HEK293 (cell line): ENCODE data around the gene FNTB.

Experiments
- CTCF ChIA-PET: fragments of 350-600 bp; formaldehyde crosslinking; extraction: SDS; loops from one replicate; lab custom pipeline; 2021; ENCODE audit warnings: antibody characterized with exemption; lab: Yijun Ruan, JAX
- POLR2A ChIA-PET: fragments of 300-600 bp; formaldehyde crosslinking; extraction: SDS; loops from one replicate; lab custom pipeline; 2020; ENCODE audit warnings: antibody characterized with exemption, inconsistent platforms; lab: Yijun Ruan, JAX
- H3K27ac ChIP-seq: fragments of 200-500 bp; sonication (Bioruptor generic); 2 replicates; pipeline ENCODE4 v1.5.1; 2014; ENCODE audit warnings: low read depth, low read length, control low read depth, inconsistent platforms; ENCODE audit errors: extremely low read depth
- H3K36me3 ChIP-seq, 2 experiments: fragments of 200-500 bp in 1 of 2; sonication (Bioruptor generic) in 1 of 2; 1 replicate in 1 of 2; 2 replicates in 1 of 2; pipeline ENCODE4 v1.5.1; 2014 to 2017; ENCODE audit warnings: inconsistent platforms in 2 of 2, low read length in 2 of 2; ENCODE audit not compliant: control insufficient read depth in 2 of 2, insufficient read depth in 1 of 2
- H3K4me1 ChIP-seq: fragments of 200-500 bp; sonication (Bioruptor generic); 2 replicates; pipeline ENCODE4 v1.5.1; 2014; ENCODE audit warnings: mild to moderate bottlenecking, low read length, inconsistent platforms; ENCODE audit not compliant: control insufficient read depth, insufficient read depth
- H3K4me3 ChIP-seq: 2 replicates; pipeline ENCODE4 v1.5.1; 2011; ENCODE audit warnings: low read depth, mild to moderate bottlenecking, control low read depth, low read length, moderate library complexity
- H3K9me3 ChIP-seq: fragments of 200-500 bp; sonication (Bioruptor generic); 2 replicates; pipeline ENCODE4 v1.5.1; 2014; ENCODE audit warnings: low read depth, low read length, inconsistent platforms; ENCODE audit not compliant: control insufficient read depth, insufficient read depth
- HOXD13 ChIP-seq: sonication (generic); formaldehyde crosslinking; IDR thresholded peaks from 2 replicates; pipeline ENCODE4 v1.8.0; 2022; ENCODE audit warnings: missing genetic modification reagents, borderline replicate concordance
- KLF7 ChIP-seq: fragments of 450-650 bp; formaldehyde crosslinking; IDR thresholded peaks from 2 replicates; pipeline ENCODE4 v1.5.1; 2016; ENCODE audit warnings: missing biosample characterization, missing genetic modification characterization, borderline replicate concordance
- OVOL3 ChIP-seq: fragments of 450-650 bp; formaldehyde crosslinking; IDR thresholded peaks from 2 replicates; pipeline ENCODE4 v1.5.1; 2016; ENCODE audit warnings: missing biosample characterization, missing genetic modification characterization
- SP3 ChIP-seq: fragments of 450-650 bp; formaldehyde crosslinking; IDR thresholded peaks from 2 replicates; pipeline ENCODE4 v1.5.1; 2016; ENCODE audit warnings: missing biosample characterization, missing genetic modification characterization
- ZBTB48 ChIP-seq: fragments of 450-650 bp; formaldehyde crosslinking; IDR thresholded peaks from 2 replicates; pipeline ENCODE4 v1.5.1; 2016; ENCODE audit warnings: missing biosample characterization, missing genetic modification characterization
- ZNF157 ChIP-seq: fragments of 450-650 bp; formaldehyde crosslinking; IDR thresholded peaks from 2 replicates; pipeline ENCODE4 v1.5.1; 2016; ENCODE audit warnings: missing biosample characterization, missing genetic modification characterization
- ZNF214 ChIP-seq: fragments of 450-650 bp; formaldehyde crosslinking; IDR thresholded peaks from 2 replicates; pipeline ENCODE4 v1.5.1; 2017; ENCODE audit warnings: missing biosample characterization, mild to moderate bottlenecking, missing genetic modification characterization, borderline replicate concordance
- ZNF24 ChIP-seq: fragments of 450-650 bp; formaldehyde crosslinking; IDR thresholded peaks from 2 replicates; pipeline ENCODE4 v1.5.1; 2016; ENCODE audit warnings: missing biosample characterization, missing genetic modification characterization
- ZNF302 ChIP-seq: fragments of 450-650 bp; formaldehyde crosslinking; IDR thresholded peaks from 2 replicates; pipeline ENCODE4 v1.5.1; 2016; ENCODE audit warnings: missing biosample characterization, missing genetic modification characterization, low read depth
- ZNF416 ChIP-seq: fragments of 450-650 bp; formaldehyde crosslinking; IDR thresholded peaks from 2 replicates; pipeline ENCODE4 v1.5.1; 2016; ENCODE audit warnings: missing biosample characterization, missing genetic modification characterization
- ZNF510 ChIP-seq: fragments of 450-650 bp; formaldehyde crosslinking; IDR thresholded peaks from 2 replicates; pipeline ENCODE4 v1.5.1; 2018; ENCODE audit warnings: mild to moderate bottlenecking, missing genetic modification characterization, missing biosample characterization; ENCODE audit not compliant: insufficient replicate concordance
- ZNF514 ChIP-seq: fragments of 450-650 bp; formaldehyde crosslinking; IDR thresholded peaks from 2 replicates; pipeline ENCODE4 v1.5.1; 2016; ENCODE audit warnings: missing biosample characterization, missing genetic modification characterization
- ZNF560 ChIP-seq: fragments of 450-650 bp; formaldehyde crosslinking; IDR thresholded peaks from 2 replicates; pipeline ENCODE4 v1.5.1; 2017; ENCODE audit warnings: missing biosample characterization, missing genetic modification characterization, borderline replicate concordance
- ZNF596 ChIP-seq: fragments of 450-650 bp; IDR thresholded peaks from 2 replicates; pipeline ENCODE4 v1.5.0; 2018; ENCODE audit warnings: missing biosample characterization, mild to moderate bottlenecking, missing genetic modification characterization, moderate library complexity
- ZNF654 ChIP-seq: fragments of 450-650 bp; formaldehyde crosslinking; IDR thresholded peaks from 2 replicates; pipeline ENCODE4 v1.5.1; 2016; ENCODE audit warnings: low read depth, missing biosample characterization, missing genetic modification characterization
- ZNF677 ChIP-seq: fragments of 450-650 bp; IDR thresholded peaks from 2 replicates; pipeline ENCODE4 v1.5.0; 2018; ENCODE audit warnings: missing biosample characterization, mild to moderate bottlenecking, missing genetic modification characterization, moderate library complexity
- ZNF830 ChIP-seq: fragments of 450-650 bp; IDR thresholded peaks from 2 replicates; pipeline ENCODE4 v1.5.0; 2018; ENCODE audit warnings: missing biosample characterization, missing genetic modification characterization, low read depth, mild to moderate bottlenecking, moderate library complexity
- TF ChIP-seq, protein P1 (sequence below): fragments of 450-650 bp; formaldehyde crosslinking; IDR thresholded peaks from 2 replicates; pipeline ENCODE4 v1.5.1; 2016; ENCODE audit warnings: missing biosample characterization, missing genetic modification characterization
- TF ChIP-seq, protein P2 (sequence below): fragments of 450-650 bp; formaldehyde crosslinking; conservative IDR thresholded peaks from 2 replicates; pipeline ENCODE4 v1.5.1; 2016; ENCODE audit warnings: low read depth, missing biosample characterization, missing genetic modification characterization
- TF ChIP-seq, protein P3 (sequence below): fragments of 450-650 bp; formaldehyde crosslinking; optimal IDR thresholded peaks from 2 replicates; pipeline ENCODE3; 2016; ENCODE audit warnings: missing biosample characterization, mild to moderate bottlenecking, missing genetic modification characterization
- TF ChIP-seq, protein P4 (sequence below): fragments of 450-650 bp; formaldehyde crosslinking; IDR thresholded peaks from 2 replicates; pipeline ENCODE4 v1.5.1; 2016; ENCODE audit warnings: missing biosample characterization, missing genetic modification characterization
- TF ChIP-seq, protein P5 (sequence below): fragments of 450-650 bp; formaldehyde crosslinking; IDR thresholded peaks from 2 replicates; pipeline ENCODE4 v1.5.1; 2016; ENCODE audit warnings: missing biosample characterization, missing genetic modification characterization
- TF ChIP-seq, protein P6 (sequence below): fragments of 450-650 bp; formaldehyde crosslinking; IDR thresholded peaks from 2 replicates; pipeline ENCODE4 v1.5.1; 2017; ENCODE audit warnings: missing biosample characterization, mild to moderate bottlenecking, missing genetic modification characterization, moderate library complexity

The FNTB gene

DNA sequence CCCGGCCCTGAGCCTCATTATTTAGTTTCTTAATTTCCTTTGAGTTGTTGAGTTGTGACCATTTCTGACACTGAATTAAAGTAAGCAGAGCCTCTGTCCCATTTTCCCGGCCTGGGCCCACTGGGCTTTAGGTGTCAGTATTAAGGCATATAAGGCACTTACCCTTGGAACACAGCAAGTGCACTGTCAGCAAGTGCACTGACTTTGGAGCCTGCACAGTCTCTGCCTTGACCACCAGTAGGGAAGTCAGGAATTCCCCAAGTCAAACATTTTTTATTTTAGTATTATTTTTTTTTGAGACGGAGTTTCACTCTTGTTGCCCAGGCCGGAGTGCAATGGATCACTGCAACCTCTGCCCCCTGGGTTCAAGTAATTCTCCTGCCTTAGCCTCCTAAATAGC, 59.0 kb downstream of the FNTB start:
- ChIA-PET CTCF (no interaction called here), POLR2A (no interaction called here)
- TF ChIP-seq ZNF677 (tag by site-specific recombination) (no peak), ZNF24 (tag by site-specific recombination) (no peak), ZNF510 (tag by site-specific recombination) (no peak), ZNF654 (tag by site-specific recombination) (no peak), ZNF560 (no peak), SP3 (tag by site-specific recombination) (no peak), ZNF214 (tag by site-specific recombination) (no peak)
- TF ChIP-seq, protein P1, sequence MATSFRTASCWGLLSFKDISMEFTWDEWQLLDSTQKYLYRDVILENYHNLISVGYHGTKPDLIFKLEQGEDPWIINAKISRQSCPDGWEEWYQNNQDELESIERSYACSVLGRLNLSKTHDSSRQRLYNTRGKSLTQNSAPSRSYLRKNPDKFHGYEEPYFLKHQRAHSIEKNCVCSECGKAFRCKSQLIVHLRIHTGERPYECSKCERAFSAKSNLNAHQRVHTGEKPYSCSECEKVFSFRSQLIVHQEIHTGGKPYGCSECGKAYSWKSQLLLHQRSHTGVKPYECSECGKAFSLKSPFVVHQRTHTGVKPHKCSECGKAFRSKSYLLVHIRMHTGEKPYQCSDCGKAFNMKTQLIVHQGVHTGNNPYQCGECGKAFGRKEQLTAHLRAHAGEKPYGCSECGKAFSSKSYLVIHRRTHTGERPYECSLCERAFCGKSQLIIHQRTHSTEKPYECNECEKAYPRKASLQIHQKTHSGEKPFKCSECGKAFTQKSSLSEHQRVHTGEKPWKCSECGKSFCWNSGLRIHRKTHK: no peak
- TF ChIP-seq, protein P2, sequence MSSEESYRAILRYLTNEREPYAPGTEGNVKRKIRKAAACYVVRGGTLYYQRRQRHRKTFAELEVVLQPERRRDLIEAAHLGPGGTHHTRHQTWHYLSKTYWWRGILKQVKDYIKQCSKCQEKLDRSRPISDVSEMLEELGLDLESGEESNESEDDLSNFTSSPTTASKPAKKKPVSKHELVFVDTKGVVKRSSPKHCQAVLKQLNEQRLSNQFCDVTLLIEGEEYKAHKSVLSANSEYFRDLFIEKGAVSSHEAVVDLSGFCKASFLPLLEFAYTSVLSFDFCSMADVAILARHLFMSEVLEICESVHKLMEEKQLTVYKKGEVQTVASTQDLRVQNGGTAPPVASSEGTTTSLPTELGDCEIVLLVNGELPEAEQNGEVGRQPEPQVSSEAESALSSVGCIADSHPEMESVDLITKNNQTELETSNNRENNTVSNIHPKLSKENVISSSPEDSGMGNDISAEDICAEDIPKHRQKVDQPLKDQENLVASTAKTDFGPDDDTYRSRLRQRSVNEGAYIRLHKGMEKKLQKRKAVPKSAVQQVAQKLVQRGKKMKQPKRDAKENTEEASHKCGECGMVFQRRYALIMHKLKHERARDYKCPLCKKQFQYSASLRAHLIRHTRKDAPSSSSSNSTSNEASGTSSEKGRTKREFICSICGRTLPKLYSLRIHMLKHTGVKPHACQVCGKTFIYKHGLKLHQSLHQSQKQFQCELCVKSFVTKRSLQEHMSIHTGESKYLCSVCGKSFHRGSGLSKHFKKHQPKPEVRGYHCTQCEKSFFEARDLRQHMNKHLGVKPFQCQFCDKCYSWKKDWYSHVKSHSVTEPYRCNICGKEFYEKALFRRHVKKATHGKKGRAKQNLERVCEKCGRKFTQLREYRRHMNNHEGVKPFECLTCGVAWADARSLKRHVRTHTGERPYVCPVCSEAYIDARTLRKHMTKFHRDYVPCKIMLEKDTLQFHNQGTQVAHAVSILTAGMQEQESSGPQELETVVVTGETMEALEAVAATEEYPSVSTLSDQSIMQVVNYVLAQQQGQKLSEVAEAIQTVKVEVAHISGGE (tag by site-specific recombination): no peak
- TF ChIP-seq, protein P3, sequence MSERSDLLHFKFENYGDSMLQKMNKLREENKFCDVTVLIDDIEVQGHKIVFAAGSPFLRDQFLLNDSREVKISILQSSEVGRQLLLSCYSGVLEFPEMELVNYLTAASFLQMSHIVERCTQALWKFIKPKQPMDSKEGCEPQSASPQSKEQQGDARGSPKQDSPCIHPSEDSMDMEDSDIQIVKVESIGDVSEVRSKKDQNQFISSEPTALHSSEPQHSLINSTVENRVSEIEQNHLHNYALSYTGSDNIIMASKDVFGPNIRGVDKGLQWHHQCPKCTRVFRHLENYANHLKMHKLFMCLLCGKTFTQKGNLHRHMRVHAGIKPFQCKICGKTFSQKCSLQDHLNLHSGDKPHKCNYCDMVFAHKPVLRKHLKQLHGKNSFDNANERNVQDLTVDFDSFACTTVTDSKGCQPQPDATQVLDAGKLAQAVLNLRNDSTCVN (tag by site-specific recombination): no peak
- Histone ChIP-seq H3K27ac (no peak overlapping the region), H3K4me3 (no peak overlapping the region), H3K9me3 (no peaks in the 10 kb centered on the region), H3K36me3 (peaks cover 4 to 32% of the 10 kb centered on the region in 2 experiments), H3K4me1 (peaks cover 4% of the 10 kb centered on the region; the same call in 1 of the 2 replicates)

DNA sequence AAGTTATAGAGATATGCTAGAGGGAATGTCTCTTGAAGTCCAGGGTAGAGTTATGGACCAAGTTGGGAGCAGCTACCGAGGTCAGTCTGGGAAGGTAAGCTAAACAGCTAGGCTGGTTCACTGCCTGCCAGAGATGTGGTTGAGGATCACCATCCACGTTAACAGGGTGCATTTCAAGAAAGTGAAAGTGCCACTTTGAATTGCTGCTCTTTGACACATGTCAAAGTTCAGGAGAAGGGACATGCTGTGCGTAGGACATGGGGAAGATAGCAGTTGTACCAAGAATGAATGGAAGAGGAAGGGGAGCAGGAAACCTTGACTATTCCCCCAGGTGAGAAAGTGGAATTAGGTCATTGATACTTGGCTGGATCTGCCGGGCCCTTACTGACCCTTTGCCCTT, 66.1 kb downstream of the FNTB start:
- CTCF ChIA-PET: no interaction called here
- H3K4me3 ChIP-seq: no peak overlapping the region
- peaks cover 7 to 26% of the 10 kb centered on the region in 2 experiments; a peak in 2 of 3 replicates for H3K36me3 ChIP-seq
- POLR2A ChIA-PET: no interaction called here
- H3K27ac ChIP-seq: no peak overlapping the region
- H3K4me1 ChIP-seq: no peaks in the 10 kb centered on the region
- H3K9me3 ChIP-seq: no peaks in the 10 kb centered on the region
- TF ChIP-seq, protein P4, sequence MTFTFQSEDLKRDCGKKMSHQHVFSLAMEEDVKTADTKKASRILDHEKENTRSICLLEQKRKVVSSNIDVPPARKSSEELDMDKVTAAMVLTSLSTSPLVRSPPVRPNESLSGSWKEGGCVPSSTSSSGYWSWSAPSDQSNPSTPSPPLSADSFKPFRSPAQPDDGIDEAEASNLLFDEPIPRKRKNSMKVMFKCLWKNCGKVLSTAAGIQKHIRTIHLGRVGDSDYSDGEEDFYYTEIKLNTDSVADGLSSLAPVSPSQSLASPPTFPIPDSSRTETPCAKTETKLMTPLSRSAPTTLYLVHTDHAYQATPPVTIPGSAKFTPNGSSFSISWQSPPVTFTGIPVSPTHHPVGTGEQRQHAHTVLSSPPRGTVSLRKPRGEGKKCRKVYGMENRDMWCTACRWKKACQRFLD: no peak
- no peak for TF ChIP-seq ZNF596 (tag by site-specific recombination)
- no peak for TF ChIP-seq HOXD13 (CRISPR knock-in tag)
- no peak for TF ChIP-seq ZBTB48 (tag by site-specific recombination)
- TF ChIP-seq, protein P5, sequence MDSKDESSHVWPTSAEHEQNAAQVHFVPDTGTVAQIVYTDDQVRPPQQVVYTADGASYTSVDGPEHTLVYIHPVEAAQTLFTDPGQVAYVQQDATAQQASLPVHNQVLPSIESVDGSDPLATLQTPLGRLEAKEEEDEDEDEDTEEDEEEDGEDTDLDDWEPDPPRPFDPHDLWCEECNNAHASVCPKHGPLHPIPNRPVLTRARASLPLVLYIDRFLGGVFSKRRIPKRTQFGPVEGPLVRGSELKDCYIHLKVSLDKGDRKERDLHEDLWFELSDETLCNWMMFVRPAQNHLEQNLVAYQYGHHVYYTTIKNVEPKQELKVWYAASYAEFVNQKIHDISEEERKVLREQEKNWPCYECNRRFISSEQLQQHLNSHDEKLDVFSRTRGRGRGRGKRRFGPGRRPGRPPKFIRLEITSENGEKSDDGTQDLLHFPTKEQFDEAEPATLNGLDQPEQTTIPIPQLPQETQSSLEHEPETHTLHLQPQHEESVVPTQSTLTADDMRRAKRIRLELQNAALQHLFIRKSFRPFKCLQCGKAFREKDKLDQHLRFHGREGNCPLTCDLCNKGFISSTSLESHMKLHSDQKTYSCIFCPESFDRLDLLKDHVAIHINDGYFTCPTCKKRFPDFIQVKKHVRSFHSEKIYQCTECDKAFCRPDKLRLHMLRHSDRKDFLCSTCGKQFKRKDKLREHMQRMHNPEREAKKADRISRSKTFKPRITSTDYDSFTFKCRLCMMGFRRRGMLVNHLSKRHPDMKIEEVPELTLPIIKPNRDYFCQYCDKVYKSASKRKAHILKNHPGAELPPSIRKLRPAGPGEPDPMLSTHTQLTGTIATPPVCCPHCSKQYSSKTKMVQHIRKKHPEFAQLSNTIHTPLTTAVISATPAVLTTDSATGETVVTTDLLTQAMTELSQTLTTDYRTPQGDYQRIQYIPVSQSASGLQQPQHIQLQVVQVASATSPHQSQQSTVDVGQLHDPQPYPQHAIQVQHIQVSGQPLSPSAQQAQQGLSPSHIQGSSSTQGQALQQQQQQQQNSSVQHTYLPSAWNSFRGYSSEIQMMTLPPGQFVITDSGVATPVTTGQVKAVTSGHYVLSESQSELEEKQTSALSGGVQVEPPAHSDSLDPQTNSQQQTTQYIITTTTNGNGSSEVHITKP (tag by site-specific recombination): no peak
- TF ChIP-seq, protein P6, sequence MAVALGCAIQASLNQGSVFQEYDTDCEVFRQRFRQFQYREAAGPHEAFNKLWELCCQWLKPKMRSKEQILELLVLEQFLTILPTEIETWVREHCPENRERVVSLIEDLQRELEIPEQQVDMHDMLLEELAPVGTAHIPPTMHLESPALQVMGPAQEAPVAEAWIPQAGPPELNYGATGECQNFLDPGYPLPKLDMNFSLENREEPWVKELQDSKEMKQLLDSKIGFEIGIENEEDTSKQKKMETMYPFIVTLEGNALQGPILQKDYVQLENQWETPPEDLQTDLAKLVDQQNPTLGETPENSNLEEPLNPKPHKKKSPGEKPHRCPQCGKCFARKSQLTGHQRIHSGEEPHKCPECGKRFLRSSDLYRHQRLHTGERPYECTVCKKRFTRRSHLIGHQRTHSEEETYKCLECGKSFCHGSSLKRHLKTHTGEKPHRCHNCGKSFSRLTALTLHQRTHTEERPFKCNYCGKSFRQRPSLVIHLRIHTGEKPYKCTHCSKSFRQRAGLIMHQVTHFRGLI: no peak
- TF ChIP-seq ZNF830: no peak
- TF ChIP-seq ZNF514 (tag by site-specific recombination): no peak
- no peak for TF ChIP-seq ZNF157
- TF ChIP-seq OVOL3 (tag by site-specific recombination): no peak
- TF ChIP-seq ZNF416 (tag by site-specific recombination): no peak
- TF ChIP-seq KLF7 (tag by site-specific recombination): no peak
- no peak for TF ChIP-seq ZNF302 (tag by site-specific recombination)
